ENCODE data around the gene SOX18.
"Not testable (repeated sequence)": the region's sequence is repeated elsewhere in the genome, so short reads cannot be mapped to it uniquely, and the experiment has no call there.

SOX18 gene

GRCh38 chr20:64024141-64024990, 25.1 kb downstream of the SOX18 start:
- TF ChIP-seq CTCF (IDR thresholded peaks at IDR 0.05; ENCODE audit: low read depth, low read length) = no peak
- TF ChIP-seq MYC (IDR thresholded peaks at IDR 0.05; ENCODE audit: low read depth, low read length) = no peak
- TF ChIP-seq POLR2A (IDR thresholded peaks at IDR 0.05; ENCODE audit: extremely low read depth, insufficient read length) = no peak
- TF ChIP-seq MAX (IDR thresholded peaks at IDR 0.05; ENCODE audit: low read depth, low read length) = no peak
- DNase-seq (ENCODE audit: low read depth) = no peak
- H3K4me3 ChIP-seq (ENCODE audit: low read depth, low read length) = no peak overlapping the region

GRCh38 chr20:64023361-64024140, 25.9 kb downstream of the SOX18 start:
- no peak overlapping the region for H3K4me3 ChIP-seq (ENCODE audit: low read depth, low read length)
- no peak for TF ChIP-seq MYC (IDR thresholded peaks at IDR 0.05; ENCODE audit: low read depth, low read length)
- no peak for TF ChIP-seq CTCF (IDR thresholded peaks at IDR 0.05; ENCODE audit: low read depth, low read length)
- no peak for TF ChIP-seq POLR2A (IDR thresholded peaks at IDR 0.05; ENCODE audit: extremely low read depth, insufficient read length)
- TF ChIP-seq MAX (IDR thresholded peaks at IDR 0.05; ENCODE audit: low read depth, low read length) = no peak
- no peak for DNase-seq (ENCODE audit: low read depth)

GRCh38 chr20:64022671-64023360, 26.6 kb downstream of the SOX18 start:
- DNase-seq (ENCODE audit: low read depth) = no peak
- no peak overlapping the region for H3K4me3 ChIP-seq (ENCODE audit: low read depth, low read length)
- no peak for TF ChIP-seq POLR2A (IDR thresholded peaks at IDR 0.05; ENCODE audit: extremely low read depth, insufficient read length)

GRCh38 chr20:64021124-64021975, 28.1 kb downstream of the SOX18 start:
- H3K4me3 ChIP-seq (ENCODE audit: low read depth, low read length) = no peak overlapping the region
- TF ChIP-seq MYC (IDR thresholded peaks at IDR 0.05; ENCODE audit: low read depth, low read length) (no peak), POLR2A (IDR thresholded peaks at IDR 0.05; ENCODE audit: extremely low read depth, insufficient read length) (no peak), MAX (IDR thresholded peaks at IDR 0.05; ENCODE audit: low read depth, low read length) (no peak), CTCF (IDR thresholded peaks at IDR 0.05; ENCODE audit: low read depth, low read length) (no peak)
- no peak for DNase-seq (ENCODE audit: low read depth)

- DNase-seq (ENCODE audit: low read depth) = no peak
- TF ChIP-seq POLR2A (IDR thresholded peaks at IDR 0.05; ENCODE audit: extremely low read depth, insufficient read length) (no peak), MAX (IDR thresholded peaks at IDR 0.05; ENCODE audit: low read depth, low read length) (no peak)
- H3K4me3 ChIP-seq (ENCODE audit: low read depth, low read length) = no peak overlapping the region
Measured at GRCh38 chr20:64015635-64016034, 33.8 kb downstream of the SOX18 start.

- DNase-seq (ENCODE audit: low read depth); H3K4me3 ChIP-seq (ENCODE audit: low read depth, low read length): not testable (repeated sequence)
Measured at GRCh38 chr20:64012385-64013154, 36.9 kb downstream of the SOX18 start.
